ENCODE results near the gene MS4A14. TPM values are rescaled to one million over a fixed set of nuclear protein-coding genes. Genes with fewer than 3 reads are reported as not detected.
"Not testable (repeated sequence)": the region's sequence is repeated elsewhere in the genome, so short reads cannot be mapped to it uniquely, and the experiment has no call there.

MS4A14 gene
- total and polyA plus RNA-seq, 9 of the 15 experiments (the other 6 are each of a cell fraction or from before 2014, with no cell fraction given), result not detected

DNA sequence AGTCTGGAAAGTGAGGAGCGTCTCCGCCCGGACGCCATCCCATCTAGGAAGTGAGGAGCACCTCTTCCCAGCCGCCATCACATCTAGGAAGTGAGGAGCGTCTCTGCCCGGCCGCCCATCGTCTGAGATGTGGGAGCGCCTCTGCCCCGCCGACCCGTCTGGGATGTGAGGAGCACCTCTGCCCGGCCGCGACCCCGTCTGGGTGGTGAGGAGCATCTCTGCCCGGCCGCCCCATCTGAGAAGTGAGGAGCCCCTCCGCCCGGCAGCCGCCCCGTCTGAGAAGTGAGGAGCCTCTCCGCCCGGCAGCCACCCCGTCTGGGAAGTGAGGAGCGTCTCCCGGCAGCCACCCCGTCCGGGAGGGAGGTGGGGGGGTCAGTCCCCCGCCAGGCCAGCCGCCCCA lies 54.9 kb downstream of the MS4A14 start:
- H4K20me1 ChIP-seq (replicated peaks; ENCODE audit: control insufficient read depth, insufficient read depth, low read length); BruUV-seq (replicated peaks); H3K27me3 ChIP-seq (ENCODE audit: control insufficient read depth in 2 of 2, insufficient read depth in 2 of 2, low read length in 2 of 2); FAIRE-seq; H3K4me2 ChIP-seq (ENCODE audit: insufficient read depth, low read length); POLR2A ChIA-PET; H3K9me3 ChIP-seq (replicated peaks; ENCODE audit: control insufficient read depth, insufficient read depth, low read depth, low read length); H3K9ac ChIP-seq (ENCODE audit: insufficient read depth in 1 of 2, low read depth in 2 of 2, low read length in 2 of 2); ATAC-seq; H3K4me3 ChIP-seq; in situ Hi-C loops (cut with MboI); H3K36me3 ChIP-seq (ENCODE audit: control insufficient read depth, insufficient read depth, low read length); H2AFZ ChIP-seq (ENCODE audit: low read depth, low read length); DNase-seq (ENCODE audit: extremely low read depth in 1 of 4, low spot score in 3 of 4); H3K27ac ChIP-seq (ENCODE audit: extremely low read depth, low read depth, low read length); H3K79me2 ChIP-seq (ENCODE audit: control insufficient read depth, insufficient read depth, low read length); H3K4me1 ChIP-seq (replicated peaks in 1 of 2; ENCODE audit: control insufficient read depth in 2 of 2, insufficient read depth in 2 of 2, low read length in 2 of 2); H3K9me1 ChIP-seq (ENCODE audit: control insufficient read depth, insufficient read depth, low read length); CTCF ChIA-PET (ENCODE audit: low intra/inter-chr PET ratio); intact Hi-C loops (cut with micrococcal nuclease): not testable (repeated sequence)
- WGBS (ENCODE audit: insufficient coverage, low coverage, missing lambda C conversion rate), result 32% methylated on average over 5 of the region's 32 CpGs

DNA sequence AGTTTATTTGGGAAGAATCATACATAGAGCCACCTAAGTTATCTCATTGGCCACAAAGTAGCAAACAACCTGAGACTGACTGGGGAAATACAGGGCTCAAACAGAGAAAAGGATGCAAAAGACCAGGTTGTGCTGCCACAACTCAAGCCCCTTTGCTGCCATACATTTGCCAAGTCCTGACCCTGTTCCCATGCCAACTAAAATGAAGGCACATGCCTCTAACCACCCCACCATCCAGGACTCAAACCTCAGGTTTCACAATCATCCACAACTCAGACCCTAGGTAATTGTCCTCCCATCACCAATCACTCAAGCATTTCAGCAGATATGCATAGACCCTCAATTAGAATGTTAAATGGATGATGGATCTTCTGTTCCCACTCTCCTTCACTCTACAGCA lies 58.0 kb downstream of the MS4A14 start:
- intact Hi-C loops (cut with micrococcal nuclease) (no loop called here), in situ Hi-C loops (cut with MboI) (no loop called here)
- Histone ChIP-seq H4K20me1 (replicated peaks; ENCODE audit: control insufficient read depth, insufficient read depth, low read length) (no peaks in the 10 kb centered on the region), H3K4me1 (replicated peaks in 1 of 2; ENCODE audit: control insufficient read depth in 2 of 2, insufficient read depth in 2 of 2, low read length in 2 of 2) (no peaks in the 10 kb centered on the region), H3K36me3 (ENCODE audit: control insufficient read depth, insufficient read depth, low read length) (no peaks in the 10 kb centered on the region), H3K4me2 (ENCODE audit: insufficient read depth, low read length) (no peak overlapping the region), H3K9me3 (replicated peaks; ENCODE audit: control insufficient read depth, insufficient read depth, low read depth, low read length) (no peaks in the 10 kb centered on the region), H3K9ac (ENCODE audit: insufficient read depth in 1 of 2, low read depth in 2 of 2, low read length in 2 of 2) (no peak overlapping the region), H3K27ac (ENCODE audit: extremely low read depth, low read depth, low read length) (no peak overlapping the region), H3K79me2 (ENCODE audit: control insufficient read depth, insufficient read depth, low read length) (no peaks in the 10 kb centered on the region), H3K4me3 (no peak overlapping the region), H3K9me1 (ENCODE audit: control insufficient read depth, insufficient read depth, low read length) (no peaks in the 10 kb centered on the region), H3K27me3 (ENCODE audit: control insufficient read depth in 2 of 2, insufficient read depth in 2 of 2, low read length in 2 of 2) (no peaks in the 10 kb centered on the region), H2AFZ (ENCODE audit: low read depth, low read length) (no peak overlapping the region)
- FAIRE-seq, result no peak
- CTCF ChIA-PET (ENCODE audit: low intra/inter-chr PET ratio), result no interaction called here
- POLR2A ChIA-PET, result no interaction called here
- no TSS peak for BruUV-seq (replicated peaks)
- DNase-seq (ENCODE audit: extremely low read depth in 1 of 4, low spot score in 3 of 4), result no peak
- no peak for ATAC-seq
- TF ChIP-seq BRF1 (IDR thresholded peaks at IDR 0.05; ENCODE audit: borderline replicate concordance, extremely low read depth, insufficient read length) (no peak), TCF7L2 (IDR thresholded peaks at IDR 0.05; ENCODE audit: low read depth, low read length) (no peak), ETV6 (IDR thresholded peaks at IDR 0.05; ENCODE audit: borderline replicate concordance in 1 of 2, low read depth in 2 of 2, low read length in 1 of 2) (no peak), ETV6 (CRISPR knock-in tag; IDR thresholded peaks at IDR 0.05; ENCODE audit: borderline replicate concordance) (no peak), FOXA1 (IDR thresholded peaks at IDR 0.05; ENCODE audit: borderline replicate concordance) (no peak), ZNF253 (CRISPR knock-in tag; conservative IDR thresholded peaks at IDR 0.05) (no peak), LARP7 (IDR thresholded peaks at IDR 0.05) (no peak), ZNF175 (CRISPR knock-in tag; IDR thresholded peaks at IDR 0.05; ENCODE audit: low read depth) (no peak), GABPA (tag; conservative IDR thresholded peaks at IDR 0.05; ENCODE audit: low read depth) (no peak), KDM4B (IDR thresholded peaks at IDR 0.05; ENCODE audit: borderline replicate concordance in 2 of 2, low read depth in 1 of 2) (no peak), NR2C2 (CRISPR knock-in tag; IDR thresholded peaks at IDR 0.05) (no peak), NR2C2 (tag; IDR thresholded peaks at IDR 0.05) (no peak)
- TF ChIP-seq, protein P1, sequence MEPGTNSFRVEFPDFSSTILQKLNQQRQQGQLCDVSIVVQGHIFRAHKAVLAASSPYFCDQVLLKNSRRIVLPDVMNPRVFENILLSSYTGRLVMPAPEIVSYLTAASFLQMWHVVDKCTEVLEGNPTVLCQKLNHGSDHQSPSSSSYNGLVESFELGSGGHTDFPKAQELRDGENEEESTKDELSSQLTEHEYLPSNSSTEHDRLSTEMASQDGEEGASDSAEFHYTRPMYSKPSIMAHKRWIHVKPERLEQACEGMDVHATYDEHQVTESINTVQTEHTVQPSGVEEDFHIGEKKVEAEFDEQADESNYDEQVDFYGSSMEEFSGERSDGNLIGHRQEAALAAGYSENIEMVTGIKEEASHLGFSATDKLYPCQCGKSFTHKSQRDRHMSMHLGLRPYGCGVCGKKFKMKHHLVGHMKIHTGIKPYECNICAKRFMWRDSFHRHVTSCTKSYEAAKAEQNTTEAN (CRISPR knock-in tag; IDR thresholded peaks at IDR 0.05), result no peak
- TF ChIP-seq, protein P2, sequence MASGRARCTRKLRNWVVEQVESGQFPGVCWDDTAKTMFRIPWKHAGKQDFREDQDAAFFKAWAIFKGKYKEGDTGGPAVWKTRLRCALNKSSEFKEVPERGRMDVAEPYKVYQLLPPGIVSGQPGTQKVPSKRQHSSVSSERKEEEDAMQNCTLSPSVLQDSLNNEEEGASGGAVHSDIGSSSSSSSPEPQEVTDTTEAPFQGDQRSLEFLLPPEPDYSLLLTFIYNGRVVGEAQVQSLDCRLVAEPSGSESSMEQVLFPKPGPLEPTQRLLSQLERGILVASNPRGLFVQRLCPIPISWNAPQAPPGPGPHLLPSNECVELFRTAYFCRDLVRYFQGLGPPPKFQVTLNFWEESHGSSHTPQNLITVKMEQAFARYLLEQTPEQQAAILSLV (tag; IDR thresholded peaks at IDR 0.05), result no peak
- TF ChIP-seq, protein P3, sequence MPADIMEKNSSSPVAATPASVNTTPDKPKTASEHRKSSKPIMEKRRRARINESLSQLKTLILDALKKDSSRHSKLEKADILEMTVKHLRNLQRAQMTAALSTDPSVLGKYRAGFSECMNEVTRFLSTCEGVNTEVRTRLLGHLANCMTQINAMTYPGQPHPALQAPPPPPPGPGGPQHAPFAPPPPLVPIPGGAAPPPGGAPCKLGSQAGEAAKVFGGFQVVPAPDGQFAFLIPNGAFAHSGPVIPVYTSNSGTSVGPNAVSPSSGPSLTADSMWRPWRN (IDR thresholded peaks at IDR 0.05; ENCODE audit: low read depth), result no peak

All from K562 (cell line).